K562 (cell line): Measurements from ENCODE around the gene GDF15. TPM values are rescaled to one million over a fixed set of nuclear protein-coding genes. Genes with fewer than 3 reads are reported as not detected.

Experiments
- BCOR ChIP-seq: fragments of 450-650 bp; IDR thresholded peaks from 2 replicates; pipeline ENCODE4 v1.6.1; 2016
- CC2D1A ChIP-seq: fragments of 450-650 bp; IDR thresholded peaks from 2 replicates; pipeline ENCODE4 v1.6.1; 2017; ENCODE audit warnings: mild to moderate bottlenecking
- CHD1 ChIP-seq: fragments of 200-600 bp; sonication (generic); IDR thresholded peaks from one replicate; pipeline ENCODE4 v1.6.1; 2012; ENCODE audit warnings: mild to moderate bottlenecking, moderate library complexity, low read length, inconsistent platforms
- CHD4 ChIP-seq: fragments of 200-600 bp; sonication (generic); IDR thresholded peaks from 3 replicates; pipeline ENCODE4 v1.6.1; 2012; ENCODE audit warnings: low read depth, mild to moderate bottlenecking, mixed read lengths, low read length, inconsistent platforms; ENCODE audit not compliant: insufficient read depth, insufficient replicate concordance, poor library complexity, severe bottlenecking
- CTCF ChIP-seq, 3 experiments: IDR thresholded peaks in 2 of 3; conservative IDR thresholded peaks in 1 of 3; 2 replicates each; pipeline ENCODE4 v1.5.1; 2011 to 2012; ENCODE audit warnings: low read length in 3 of 3, mild to moderate bottlenecking in 3 of 3, control low read depth in 2 of 3, improper control_type of control experiment in 1 of 3, inconsistent platforms in 1 of 3, low read depth in 1 of 3, mixed read lengths in 1 of 3, moderate library complexity in 1 of 3; ENCODE audit not compliant: insufficient read depth in 2 of 3
- FIP1L1 ChIP-seq: fragments of 200-400 bp; formaldehyde crosslinking; IDR thresholded peaks from 2 replicates; pipeline ENCODE4 v1.6.1; 2018; ENCODE audit warnings: mild to moderate bottlenecking, low read depth, low read length; ENCODE audit not compliant: poor library complexity, severe bottlenecking
- FOXO4 ChIP-seq: fragments of 450-650 bp; formaldehyde crosslinking; IDR thresholded peaks from 2 replicates; pipeline ENCODE4 v1.4.0; 2020; ENCODE audit warnings: mild to moderate bottlenecking, moderate library complexity
- JUNB ChIP-seq: fragments of 450-650 bp; formaldehyde crosslinking; conservative IDR thresholded peaks from 2 replicates; pipeline ENCODE4 v1.4.0; 2020; ENCODE audit warnings: mild to moderate bottlenecking
- KLF10 ChIP-seq: fragments of 250-450 bp; sonication (Bioruptor Pico); IDR thresholded peaks from 2 replicates; pipeline ENCODE4 v1.6.1; 2021; ENCODE audit warnings: matching md5 sums
- L3MBTL2 ChIP-seq: fragments of 450-650 bp; IDR thresholded peaks from 2 replicates; pipeline ENCODE4 v1.6.1; 2016; ENCODE audit warnings: mild to moderate bottlenecking, moderate library complexity
- NCOA2 ChIP-seq, 2 experiments: fragments of 450-650 bp; IDR thresholded peaks; 2 replicates each; pipeline ENCODE4 v1.6.1; 2018; ENCODE audit warnings: mild to moderate bottlenecking in 2 of 2, moderate library complexity in 1 of 2; ENCODE audit not compliant: partially characterized antibody in 2 of 2
- POLR2AphosphoS2 ChIP-seq: IDR thresholded peaks from 2 replicates; pipeline ENCODE4 v1.6.1; 2012; ENCODE audit warnings: low read length, improper control_type of control experiment
- RAD21 ChIP-seq, 2 experiments: fragments of 250-450 bp in 1 of 2; fragments of 450-650 bp in 1 of 2; sonication (Bioruptor Pico) in 1 of 2; formaldehyde crosslinking in 1 of 2; IDR thresholded peaks in 1 of 2; conservative IDR thresholded peaks in 1 of 2; 2 replicates each; pipeline versions ENCODE4 v1.4.0 to v1.8.0; 2020 to 2022; ENCODE audit warnings: mild to moderate bottlenecking in 2 of 2, moderate library complexity in 1 of 2
- SMAD2 ChIP-seq: fragments of 150-350 bp; IDR thresholded peaks from 2 replicates; pipeline ENCODE4 v1.6.1; 2014; ENCODE audit warnings: low read depth, mild to moderate bottlenecking, low read length
- SMARCC2 ChIP-seq: fragments of 450-650 bp; IDR thresholded peaks from 2 replicates; pipeline ENCODE4 v1.6.1; 2017; ENCODE audit warnings: antibody characterized with exemption, moderate library complexity, mild to moderate bottlenecking, low read depth
- SMC3 ChIP-seq: conservative IDR thresholded peaks from 2 replicates; pipeline ENCODE4 v1.6.1; 2011; ENCODE audit warnings: low read depth, low read length, improper control_type of control experiment; ENCODE audit not compliant: insufficient read depth
- STAT6 ChIP-seq: sonication (generic); formaldehyde crosslinking; IDR thresholded peaks from 2 replicates; pipeline ENCODE4 v1.8.1; 2023; ENCODE audit warnings: mild to moderate bottlenecking, missing genetic modification reagents
- THRB ChIP-seq: fragments of 450-650 bp; formaldehyde crosslinking; conservative IDR thresholded peaks from 2 replicates; pipeline ENCODE4 v1.4.0; 2022; ENCODE audit warnings: mild to moderate bottlenecking, missing genetic modification characterization
- ZFPM2 ChIP-seq: fragments of 250-450 bp; sonication (Bioruptor Pico); IDR thresholded peaks from 2 replicates; pipeline ENCODE4 v1.5.1; 2022; ENCODE audit warnings: mild to moderate bottlenecking
- ZNF143 ChIP-seq: sonication (generic); formaldehyde crosslinking; IDR thresholded peaks from 2 replicates; pipeline ENCODE4 v1.9.0; 2022; ENCODE audit warnings: mild to moderate bottlenecking, missing genetic modification reagents
- ZNF324 ChIP-seq: fragments of 250-450 bp; sonication (Bioruptor Pico); IDR thresholded peaks from 2 replicates; pipeline ENCODE4 v1.4.0; 2020; ENCODE audit warnings: mild to moderate bottlenecking
- ZNF445 ChIP-seq: fragments of 250-450 bp; sonication (Bioruptor Pico); IDR thresholded peaks from 2 replicates; pipeline ENCODE4 v1.4.0; 2020; ENCODE audit warnings: low read depth, mild to moderate bottlenecking, moderate library complexity
- polyA plus RNA-seq, 8 experiments: library from polyadenylated mRNA; depleted of rRNA in 4 of 8; stranded (reverse) in 5 of 8; unstranded in 3 of 8; fragments of >200 nt; fragmentation: Nextera tagmentation in 2 of 8; fragmentation: Illumina TruSeq in 1 of 8; extraction: Ambion mirVana in 2 of 8; extraction: Trizol in 1 of 8; gene quantifications; 2 replicates each; pipeline versions ENCODE4 v1.2.1 to v1.2.3, GENCODE V29; 2011 to 2014; ENCODE audit warnings: inconsistent platforms in 1 of 8, missing spikeins in 1 of 8
- total RNA-seq, 7 experiments: library from RNA; depleted of rRNA in 6 of 7; stranded (reverse); fragments of >200 nt in 6 of 7; fragmentation: Illumina TruSeq in 2 of 7; extraction: Trizol in 2 of 7; gene quantifications; 2 replicates each; pipeline versions ENCODE4 v1.2.1 to v1.2.3, GENCODE V29; 2011 to 2021; ENCODE audit warnings: low replicate concordance in 1 of 7

GDF15 gene
- total and polyA plus RNA-seq, 9 of the 15 experiments (the other 6 are each of a cell fraction or from before 2014, with no cell fraction given): 2.3 to 82.4 (median 12.5) TPM

GRCh38 chr19:18349524-18350128, 36.3 kb upstream of the GDF15 start (continued):
- no peak for TF ChIP-seq FIP1L1
- TF ChIP-seq SMAD2: no peak
- TF ChIP-seq KLF10: no peak
- no peak for TF ChIP-seq ZFPM2 (CRISPR knock-in tag)
- TF ChIP-seq THRB: 0 out of 2 replicates have a peak, but pooled peaks have one; percentile 11
- TF ChIP-seq SMARCC2: no peak
- TF ChIP-seq SMC3: peak; percentile 81
- no peak for TF ChIP-seq POLR2AphosphoS2
- no peak for TF ChIP-seq ZNF324 (CRISPR knock-in tag)
- TF ChIP-seq CTCF (IDR thresholded peaks at IDR 0.05 in 2 of 3, conservative IDR thresholded peaks at IDR 0.05 in 1 of 3; ENCODE audit: insufficient read depth in 2 of 3, low read depth in 1 of 3, low read length in 3 of 3): peak; percentile 78 to 96 (median 86)
- no peak for TF ChIP-seq ZNF143 (CRISPR knock-in tag)
- TF ChIP-seq BCOR: peak; percentile 74
- peak; percentile 55; the same call in 1 of the 2 replicates for TF ChIP-seq CC2D1A
- no peak for TF ChIP-seq CHD1
- TF ChIP-seq L3MBTL2: no peak
- TF ChIP-seq FOXO4: no peak
- no peak for TF ChIP-seq JUNB
- TF ChIP-seq NCOA2 (IDR thresholded peaks at IDR 0.05; ENCODE audit: partially characterized antibody in 2 of 2): no peak
- TF ChIP-seq RAD21 (CRISPR knock-in tag; conservative IDR thresholded peaks at IDR 0.05 in 1 of 2, IDR thresholded peaks at IDR 0.05 in 1 of 2): peak; percentile 89 to 91
- no peak for TF ChIP-seq CHD4
- no peak for TF ChIP-seq STAT6 (CRISPR knock-in tag)
- TF ChIP-seq ZNF445: no peak
